GM20431 (cell line): Measurements from ENCODE around the gene ARL8B.

ENCODE experiments used
- in situ Hi-C: fragments of 300-500 bp; cut with MseI, MboI; formaldehyde crosslinking; loops from one replicate; pipeline ENCODE4 v1.15.0; 2020; ENCODE audit warnings: low sequenced_read_pairs; ENCODE audit not compliant: unreplicated experiment

ARL8B gene

DNA sequence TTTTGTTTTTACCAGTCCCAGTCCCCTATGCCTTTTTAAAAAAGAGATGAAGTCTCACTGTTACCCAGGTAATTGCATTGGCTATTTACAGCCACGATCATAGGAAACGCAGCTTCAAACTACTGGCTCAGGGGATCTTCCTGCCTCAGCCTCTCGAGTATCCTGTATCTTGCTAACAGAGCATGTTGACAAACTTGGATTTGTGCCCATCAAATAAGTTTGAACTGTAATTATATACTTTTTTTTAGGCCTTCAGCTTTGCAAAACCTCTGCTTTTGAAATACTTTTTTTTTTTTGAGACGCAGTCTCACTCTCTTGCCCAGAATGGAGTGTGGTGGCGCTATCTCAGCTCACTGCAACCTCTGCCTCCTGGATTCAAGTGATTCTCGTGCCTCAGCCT, 62.4 kb downstream of the ARL8B start:
- in situ Hi-C loops: no loop called here

DNA sequence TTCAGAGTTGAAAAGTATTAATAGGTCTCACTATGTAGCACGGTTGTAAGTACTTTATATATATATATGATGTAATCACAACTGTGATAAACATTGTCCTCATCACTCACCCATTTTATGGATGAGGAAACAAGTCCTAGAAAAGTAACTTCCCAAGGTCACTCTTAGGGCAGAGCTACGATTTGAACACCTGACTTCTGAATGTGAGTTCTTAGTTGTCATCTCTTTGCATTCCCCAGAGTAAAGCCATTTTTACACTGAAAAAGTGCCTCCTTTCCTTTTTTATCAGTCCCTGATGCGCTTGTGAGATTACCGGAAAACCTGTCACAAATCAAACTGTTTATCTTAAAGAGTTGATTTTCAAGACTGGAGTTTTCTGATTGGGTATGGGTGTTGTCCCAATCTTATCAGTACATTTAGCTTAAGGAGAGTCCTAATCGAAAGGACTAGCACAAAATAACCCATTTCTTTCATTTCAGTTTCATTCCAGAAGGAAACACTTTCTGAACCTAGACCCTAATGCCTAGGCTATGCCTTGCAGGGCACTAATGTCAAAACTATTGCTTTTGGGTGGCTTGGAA, 63.1 kb downstream of the ARL8B start:
- in situ Hi-C loops: no loop called here

DNA sequence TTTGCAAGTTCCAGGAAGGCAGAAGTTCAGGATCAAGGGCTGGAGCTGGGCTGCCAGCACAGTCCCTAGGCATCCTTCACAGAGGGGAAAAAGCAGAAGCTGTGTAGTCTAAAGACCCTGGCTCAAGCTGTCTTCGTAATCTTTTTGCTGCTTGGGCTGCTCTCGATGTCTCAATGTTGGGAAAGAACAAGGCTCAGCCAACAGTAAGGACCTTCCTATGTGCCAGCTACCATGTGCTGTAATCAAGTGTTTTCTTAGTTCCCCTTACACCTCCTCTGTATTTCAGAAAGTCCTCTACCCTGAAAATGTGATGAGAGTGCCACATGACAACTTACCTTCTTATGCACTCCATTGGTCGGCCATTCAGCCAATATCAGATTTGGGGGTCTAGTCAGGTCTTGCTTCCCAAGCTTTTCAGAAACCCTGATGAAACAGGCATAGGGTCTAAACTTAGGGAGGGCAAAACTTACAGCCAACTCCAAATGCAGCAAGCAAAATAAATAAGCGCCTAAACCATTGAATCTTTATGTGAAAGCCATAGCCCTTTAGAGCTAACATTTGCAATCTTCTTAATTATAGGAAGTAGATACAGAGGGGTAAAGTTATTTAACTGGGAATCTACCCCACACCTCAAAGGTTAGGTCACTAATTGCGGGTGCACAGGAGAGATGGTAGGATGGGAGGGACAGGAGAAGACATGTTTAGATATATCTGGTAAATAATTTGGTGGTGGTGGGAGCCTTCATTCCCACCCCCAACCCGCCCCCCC, 64.2 kb downstream of the ARL8B start:
- in situ Hi-C loops: no loop called here

DNA sequence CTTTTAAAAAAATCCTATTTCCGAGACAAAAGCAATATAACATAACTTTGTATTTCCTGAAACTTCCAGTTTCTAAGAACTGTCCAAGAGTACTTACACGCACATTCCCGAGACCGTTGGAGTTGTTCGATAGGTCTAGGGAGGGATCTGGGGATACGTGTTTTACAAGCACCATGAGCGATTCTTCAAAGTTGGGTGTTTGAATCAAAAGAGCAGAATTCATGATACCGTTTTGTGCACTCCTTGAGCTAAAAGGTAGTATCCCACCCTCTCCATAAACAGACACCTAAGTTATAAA, 64.7 kb downstream of the ARL8B start:
- in situ Hi-C loops: no loop called here

DNA sequence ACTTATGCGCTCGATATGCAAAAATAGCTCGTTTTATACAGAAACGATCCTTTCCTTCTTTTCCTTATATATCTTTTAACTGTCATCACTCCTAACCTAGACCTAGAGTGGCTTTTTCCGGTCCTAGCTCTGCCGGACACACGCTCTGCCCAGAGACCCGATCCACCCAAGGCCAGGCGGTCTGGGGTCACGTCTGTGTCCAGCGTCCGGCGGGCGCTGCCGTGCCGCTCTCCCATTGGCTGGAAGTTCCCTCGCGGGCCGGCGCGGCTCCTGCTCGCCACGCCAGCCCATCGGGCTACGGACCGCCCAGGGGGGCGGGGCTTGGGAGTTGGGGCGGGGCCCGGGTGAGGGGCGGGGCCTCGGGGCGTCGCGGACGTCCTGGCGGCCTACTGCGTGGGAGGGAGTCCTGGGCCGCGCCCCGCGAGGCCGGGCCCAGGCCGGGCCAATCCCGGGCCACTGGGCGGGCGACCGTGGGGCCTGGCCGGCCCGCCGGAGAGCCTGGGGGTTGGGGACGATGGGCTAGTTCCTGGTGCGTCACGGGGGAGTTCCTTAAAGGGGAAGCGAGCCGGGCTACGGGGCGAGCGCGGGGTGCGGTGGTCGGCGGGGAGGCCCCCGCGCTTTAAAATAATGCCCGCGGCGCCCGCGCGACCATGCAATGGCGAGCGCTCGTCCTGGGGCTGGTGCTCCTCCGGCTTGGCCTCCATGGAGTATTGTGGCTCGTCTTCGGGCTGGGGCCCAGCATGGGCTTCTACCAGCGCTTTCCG, 65.2 kb downstream of the ARL8B start, which contains the start of gene EDEM1:
Gene EDEM1 (plus strand): TSS at position 552 of the 764 bp plus-strand sequence. CDS start 99 bp downstream, at position 651.
- in situ Hi-C loops: no loop called here

DNA sequence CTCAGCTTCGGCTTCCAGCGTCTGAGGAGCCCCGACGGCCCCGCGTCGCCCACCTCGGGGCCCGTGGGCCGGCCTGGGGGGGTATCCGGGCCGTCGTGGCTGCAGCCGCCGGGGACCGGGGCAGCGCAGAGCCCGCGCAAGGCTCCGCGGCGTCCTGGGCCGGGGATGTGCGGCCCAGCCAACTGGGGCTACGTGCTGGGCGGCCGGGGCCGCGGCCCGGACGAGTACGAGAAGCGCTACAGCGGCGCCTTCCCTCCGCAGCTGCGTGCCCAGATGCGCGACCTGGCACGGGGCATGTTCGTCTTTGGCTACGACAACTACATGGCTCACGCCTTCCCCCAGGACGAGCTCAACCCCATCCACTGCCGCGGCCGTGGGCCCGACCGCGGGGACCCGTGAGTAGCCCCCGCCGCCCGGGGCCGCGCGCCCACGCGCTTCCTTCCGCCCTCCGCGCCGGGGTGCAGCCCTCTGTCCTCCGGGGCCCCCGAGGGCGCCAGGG, 65.9 kb downstream of the ARL8B start:
- in situ Hi-C loops: no loop called here

DNA sequence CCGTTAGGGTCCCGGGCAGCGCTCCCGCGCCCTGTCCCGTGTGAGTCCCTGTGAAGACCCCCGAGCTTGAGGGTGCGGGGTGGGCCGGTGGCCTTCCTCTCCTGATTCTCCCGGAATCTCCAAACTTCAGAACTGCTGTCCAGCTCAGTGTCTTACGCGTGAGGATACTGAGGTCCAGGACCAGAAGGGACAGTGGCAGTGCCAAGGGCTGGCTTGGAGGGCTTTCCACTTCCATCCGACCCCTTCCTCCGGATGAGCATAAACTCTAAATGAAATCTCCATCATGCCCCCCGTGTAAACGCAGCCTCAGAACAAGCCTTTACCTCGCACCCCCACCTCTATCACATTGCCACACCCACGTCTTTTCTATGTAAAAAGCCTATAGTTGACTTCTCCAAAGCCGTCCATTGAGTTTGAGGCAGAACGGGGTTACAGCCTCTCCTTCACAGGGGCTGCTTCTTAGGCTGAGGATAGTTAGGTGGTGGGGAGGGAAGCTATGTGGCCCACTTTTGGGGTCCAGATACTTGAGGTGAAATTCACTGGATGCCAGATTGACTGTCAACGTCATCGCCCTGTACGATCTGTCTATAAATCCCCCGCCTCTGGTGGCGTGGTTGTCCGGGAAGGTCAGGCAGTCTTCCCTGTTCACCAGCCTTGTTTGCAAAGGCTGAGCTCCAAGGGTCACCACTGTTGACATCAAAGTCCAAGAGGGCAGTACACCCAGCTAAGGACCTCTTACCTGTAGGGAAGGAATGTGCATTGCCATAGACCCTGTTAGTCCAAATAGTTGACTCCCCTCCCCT, 66.5 kb downstream of the ARL8B start:
- in situ Hi-C loops: no loop called here

DNA sequence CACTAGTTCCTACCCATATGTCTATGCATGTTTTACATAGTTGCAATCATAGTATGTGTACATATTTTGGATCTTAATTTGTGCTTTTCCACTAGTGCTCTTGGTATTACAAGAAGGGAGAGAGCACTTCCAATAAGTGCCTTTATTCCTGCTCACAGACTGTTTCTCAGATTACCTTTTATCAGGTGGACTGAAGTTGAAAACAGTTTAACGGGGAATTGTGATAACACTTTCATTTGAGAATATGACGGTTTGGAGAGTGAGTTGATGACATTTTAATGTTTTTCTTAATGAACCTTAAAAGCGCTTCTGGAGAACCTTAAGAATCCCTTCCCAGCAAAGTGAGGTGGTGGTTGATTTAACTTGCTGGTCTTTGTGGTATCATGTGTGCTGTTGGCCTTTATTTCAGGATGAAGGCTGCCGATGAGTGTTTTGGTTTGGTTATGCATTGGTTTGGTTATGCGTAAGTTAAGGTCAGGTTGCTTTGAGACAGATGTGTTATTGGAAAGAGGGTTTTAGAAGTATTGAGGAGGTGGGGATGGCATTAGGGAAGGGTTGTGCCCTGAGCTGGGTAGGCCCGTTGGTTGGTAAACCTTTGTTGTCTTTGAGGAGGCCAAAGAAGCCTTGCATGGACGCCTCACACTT, 68.2 kb downstream of the ARL8B start:
- in situ Hi-C loops: no loop called here

DNA sequence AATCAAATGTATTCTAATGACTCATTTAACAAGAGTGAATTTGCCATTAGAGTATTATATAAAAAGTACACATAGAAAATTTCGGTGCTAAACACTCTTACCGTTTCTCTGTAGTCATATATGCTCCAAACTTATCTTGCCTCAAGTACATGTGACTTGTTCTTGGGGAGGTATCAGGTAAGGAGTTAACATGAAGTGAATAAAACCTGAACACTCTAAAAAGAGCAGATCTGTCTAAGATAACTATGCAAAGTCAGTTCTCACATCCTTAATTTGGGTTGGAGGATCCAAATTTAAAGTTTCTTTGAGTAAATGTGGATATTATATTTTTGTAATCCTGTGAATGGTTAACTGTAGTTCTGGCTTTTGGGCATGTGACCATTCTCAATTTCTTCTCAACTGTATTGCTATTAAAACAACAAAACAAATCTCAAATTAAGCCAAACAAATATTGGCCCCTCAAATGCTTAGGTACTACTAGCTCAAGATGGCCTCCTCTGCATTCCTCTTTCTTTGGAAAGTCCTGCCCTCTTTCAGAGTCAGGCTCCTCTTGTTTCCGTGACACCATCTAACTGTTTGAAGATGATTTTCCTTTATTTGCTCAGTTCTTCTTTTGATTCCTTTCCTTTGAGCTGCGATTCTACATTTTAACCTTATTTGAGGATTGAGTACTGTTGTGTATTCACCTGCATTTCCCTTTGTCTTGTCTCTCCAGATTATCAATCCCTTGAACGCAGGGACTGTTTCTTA, 69.6 kb downstream of the ARL8B start:
- in situ Hi-C loops: no loop called here

DNA sequence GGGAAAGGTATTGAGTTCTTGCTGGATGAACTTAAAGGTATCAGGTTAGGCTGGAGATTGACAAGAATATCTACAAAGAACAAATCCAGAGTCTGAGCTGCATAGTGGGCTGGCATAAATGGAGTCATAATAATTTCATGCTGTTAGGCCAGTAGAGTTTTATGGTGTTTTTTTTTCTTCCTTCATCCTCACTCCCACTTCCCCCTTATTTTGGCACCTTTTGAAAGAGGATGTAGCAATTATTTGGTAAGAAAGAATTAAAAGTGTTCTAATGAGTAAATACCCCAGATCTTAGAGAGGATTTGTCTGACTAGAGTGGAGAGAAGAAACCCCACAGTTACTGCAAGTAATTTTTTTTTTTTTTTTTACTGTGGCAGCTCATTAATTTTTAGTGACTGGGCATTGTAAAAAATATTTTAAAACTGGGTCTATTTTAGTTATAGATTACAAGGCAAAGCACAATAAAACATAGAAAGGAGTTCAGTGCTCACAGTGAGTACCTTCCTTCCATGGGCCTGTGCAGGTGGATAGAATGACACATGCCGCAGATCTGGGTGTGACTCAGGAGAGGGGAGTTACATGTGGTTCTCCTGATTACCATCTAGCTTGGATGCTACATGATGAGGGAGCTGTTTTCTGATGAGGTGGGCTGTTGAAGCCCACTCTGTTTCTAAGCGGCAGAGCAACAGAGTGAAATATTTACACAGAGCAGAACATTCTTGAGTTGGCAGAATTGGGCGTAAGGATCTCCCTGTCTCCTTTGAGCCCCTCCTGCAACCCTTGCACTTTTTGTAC, 70.7 kb downstream of the ARL8B start:
- in situ Hi-C loops: no loop called here

DNA sequence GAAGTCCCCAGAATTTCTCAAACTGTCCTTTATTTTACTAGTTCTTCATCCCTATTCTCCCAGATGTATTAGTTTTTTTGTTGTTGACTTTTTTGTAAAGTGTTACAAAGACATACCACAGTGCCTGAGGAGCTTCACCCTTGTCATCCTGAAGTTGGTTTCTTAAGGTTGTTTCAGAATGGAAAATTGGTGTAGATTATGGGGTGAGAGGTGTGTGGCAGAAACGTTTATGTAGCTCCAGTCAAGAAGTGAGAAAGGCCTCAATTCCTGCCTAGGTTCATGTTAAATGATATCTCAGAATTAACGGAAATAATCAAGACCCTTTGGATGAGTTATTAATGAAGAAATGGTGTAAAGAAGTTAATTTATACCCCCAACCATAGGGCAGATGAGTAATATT, 72.2 kb downstream of the ARL8B start:
- in situ Hi-C loops: no loop called here

DNA sequence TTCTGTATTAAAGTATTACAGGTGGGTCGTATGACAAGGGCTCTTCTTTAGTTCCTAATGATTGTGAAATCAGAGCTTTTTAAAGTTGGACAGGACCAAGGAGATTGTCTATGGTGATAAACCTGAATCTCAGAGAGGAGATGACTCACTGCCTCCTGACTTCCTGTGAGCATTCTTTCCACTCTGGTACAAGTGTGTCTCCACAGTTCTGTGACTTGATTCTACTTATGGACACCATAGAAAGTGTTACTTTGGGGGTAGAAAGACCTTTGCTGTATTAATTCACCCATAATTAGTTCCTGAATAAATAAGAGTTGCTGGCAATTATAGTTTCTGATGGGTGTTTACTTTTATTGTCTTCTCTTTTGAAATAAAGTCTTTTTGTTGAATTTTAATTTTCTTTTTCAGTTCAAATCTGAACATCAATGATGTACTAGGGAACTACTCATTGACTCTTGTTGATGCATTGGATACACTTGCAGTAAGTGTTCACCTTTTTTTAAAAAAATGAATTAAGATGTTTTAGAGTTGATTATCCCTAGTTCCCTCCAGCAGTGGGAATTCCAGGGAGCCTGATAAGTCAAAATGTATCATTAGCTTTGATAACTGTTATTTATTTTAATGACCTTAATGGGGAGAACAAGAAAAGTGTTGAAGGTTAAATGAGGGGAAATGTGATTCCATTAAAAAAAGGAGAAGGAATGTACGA, 72.9 kb downstream of the ARL8B start:
- in situ Hi-C loops: no loop called here

DNA sequence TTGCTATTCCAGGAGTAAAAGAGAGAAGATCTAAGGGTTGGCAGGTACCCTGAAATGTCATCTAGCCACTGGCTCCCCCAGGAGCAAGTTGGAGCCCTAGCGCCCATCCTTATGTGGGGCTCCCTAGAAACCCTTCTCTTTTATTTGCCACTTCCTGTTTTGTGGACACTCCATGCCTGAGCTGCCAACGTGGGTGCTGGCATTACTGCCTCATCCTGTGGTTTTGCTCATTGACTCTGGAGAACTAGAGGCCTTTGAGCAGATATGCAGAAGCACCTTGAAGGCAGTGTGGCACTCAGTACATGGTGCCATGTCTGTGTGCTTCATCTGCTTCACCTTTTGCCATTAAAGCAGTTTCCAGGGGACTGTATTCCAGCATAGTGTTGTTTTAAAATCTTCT, 73.5 kb downstream of the ARL8B start:
- in situ Hi-C loops: no loop called here

DNA sequence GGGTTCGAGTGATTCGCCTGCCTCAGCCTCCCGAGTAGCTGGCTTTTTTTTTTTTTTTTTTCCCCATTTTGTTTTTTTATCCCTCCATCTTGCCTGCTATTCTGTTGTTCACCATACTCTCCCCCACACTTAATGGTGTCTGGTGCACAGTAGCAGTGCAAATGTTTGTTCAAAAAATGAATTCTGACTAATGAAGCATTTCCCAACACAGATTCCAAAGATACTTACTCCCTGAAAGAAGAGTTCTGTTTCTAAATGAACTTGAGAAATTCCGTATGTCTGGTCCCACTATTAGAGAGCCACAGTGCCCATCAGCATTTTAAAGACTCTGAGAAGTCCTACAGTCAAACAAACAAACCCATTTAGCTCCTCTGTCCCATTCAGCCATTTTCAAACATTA, 74.9 kb downstream of the ARL8B start:
- in situ Hi-C loops: no loop called here

DNA sequence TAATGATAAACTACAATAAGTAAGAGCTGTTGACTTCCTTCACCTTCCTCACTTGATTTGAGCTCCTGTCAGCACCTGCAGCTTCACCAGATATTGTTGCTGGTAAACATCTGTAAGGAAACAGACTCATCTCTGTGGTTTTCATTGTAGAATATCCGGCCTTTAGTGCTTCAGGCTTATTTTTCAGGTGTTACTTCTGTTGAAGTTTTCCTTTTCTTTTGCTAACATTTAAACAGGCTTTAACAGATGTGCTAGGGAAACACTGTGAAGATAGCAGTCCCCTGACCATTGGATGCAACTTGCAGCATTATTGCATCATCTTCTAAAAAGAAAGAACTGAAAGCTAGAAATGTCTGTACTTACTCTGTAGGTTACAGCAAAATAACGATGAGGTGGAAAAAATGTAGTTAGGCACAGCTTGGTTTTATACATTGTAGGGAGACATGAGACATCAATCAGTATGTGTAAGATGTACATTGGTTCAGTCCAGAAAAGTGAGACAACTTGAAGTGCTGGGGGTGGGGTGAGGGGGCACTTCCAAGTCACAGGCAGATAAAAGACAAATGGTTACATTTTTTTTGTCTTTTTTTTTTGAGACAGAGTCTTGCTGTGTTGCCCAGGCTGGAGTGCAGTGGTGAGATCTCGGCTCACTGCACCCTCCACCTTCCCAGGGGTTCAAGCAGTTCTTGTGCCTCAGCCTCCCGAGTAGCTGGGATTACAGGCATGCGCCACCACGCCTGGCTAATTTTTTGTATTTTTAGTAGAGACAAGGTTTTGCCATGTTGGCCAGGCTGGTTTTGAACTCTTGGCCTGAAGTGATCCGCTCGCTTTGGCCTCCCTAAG, 75.6 kb downstream of the ARL8B start:
- in situ Hi-C loops: no loop called here

DNA sequence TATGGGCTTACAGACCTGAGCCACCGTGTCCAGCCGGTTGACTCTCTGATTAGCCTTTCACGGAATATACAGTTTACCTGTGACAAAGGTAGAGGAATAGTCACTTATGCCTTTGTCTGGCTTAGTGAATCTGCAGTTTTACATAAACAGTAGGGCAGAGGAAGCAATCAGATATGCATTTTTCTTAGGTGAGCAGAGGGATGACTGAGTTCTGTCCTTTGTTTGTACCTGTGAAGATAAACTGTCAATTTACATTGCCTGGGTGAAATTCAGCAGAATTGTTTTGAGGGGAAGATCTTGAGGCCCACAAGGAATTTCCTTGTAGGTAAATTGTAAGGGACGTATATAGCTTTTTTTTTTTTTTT, 76.2 kb downstream of the ARL8B start:
- in situ Hi-C loops: no loop called here
